ENCODE results near the gene MATN1. TPM values are rescaled to one million over a fixed set of nuclear protein-coding genes. Genes with fewer than 3 reads are reported as not detected.

The MATN1 gene
- total RNA-seq, 1 donor from 2014 or later, result not detected

DNA sequence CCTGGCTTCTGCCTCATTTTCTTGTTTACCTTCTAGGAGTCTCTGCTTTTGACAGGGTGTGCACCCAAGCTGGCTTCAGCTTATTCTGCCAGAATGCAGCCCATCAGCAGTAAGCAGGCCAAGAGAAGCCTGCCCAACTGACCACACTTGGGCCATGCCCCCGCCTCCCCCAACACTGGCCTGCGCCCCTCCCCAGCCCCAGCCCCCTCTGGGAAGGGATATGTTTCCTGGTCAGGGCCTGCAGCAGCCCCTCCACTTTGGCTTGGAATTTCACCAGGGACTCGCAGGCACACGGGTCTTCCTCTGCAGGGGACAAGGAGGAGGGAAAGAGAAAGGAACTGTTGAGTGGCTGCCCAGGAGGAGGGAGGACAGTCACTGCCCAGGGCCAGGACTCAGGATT lies 9.4 kb downstream of the MATN1 start:
- no peak for DNase-seq (ENCODE audit: low read depth)
- TF ChIP-seq CTCF (conservative IDR thresholded peaks at IDR 0.05; ENCODE audit: low read depth, low read length), result no peak
- no peak overlapping the region for H3K4me3 ChIP-seq (ENCODE audit: low read depth, low read length)

DNA sequence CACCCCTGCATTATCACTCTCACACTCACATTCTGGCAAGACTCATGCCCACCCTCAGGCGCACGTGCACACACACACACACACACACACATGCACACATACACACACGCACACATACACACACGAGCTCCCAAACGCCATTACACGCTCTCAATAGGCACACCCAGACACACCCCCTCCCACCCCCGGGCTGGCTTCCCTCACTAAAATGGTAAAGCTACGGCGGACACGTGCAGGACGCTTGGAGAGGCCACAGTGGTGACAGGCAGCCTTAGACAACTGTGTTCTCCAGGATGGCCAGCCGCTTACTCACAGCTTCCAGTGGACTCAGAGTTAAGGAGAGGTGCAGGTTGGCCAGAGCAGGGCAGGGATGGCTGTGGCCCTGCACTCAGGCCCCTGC lies 10.1 kb downstream of the MATN1 start:
- no peak for TF ChIP-seq CTCF (conservative IDR thresholded peaks at IDR 0.05; ENCODE audit: low read depth, low read length)
- DNase-seq (ENCODE audit: low read depth), result no peak
- H3K4me3 ChIP-seq (ENCODE audit: low read depth, low read length), result no peak overlapping the region

DNA sequence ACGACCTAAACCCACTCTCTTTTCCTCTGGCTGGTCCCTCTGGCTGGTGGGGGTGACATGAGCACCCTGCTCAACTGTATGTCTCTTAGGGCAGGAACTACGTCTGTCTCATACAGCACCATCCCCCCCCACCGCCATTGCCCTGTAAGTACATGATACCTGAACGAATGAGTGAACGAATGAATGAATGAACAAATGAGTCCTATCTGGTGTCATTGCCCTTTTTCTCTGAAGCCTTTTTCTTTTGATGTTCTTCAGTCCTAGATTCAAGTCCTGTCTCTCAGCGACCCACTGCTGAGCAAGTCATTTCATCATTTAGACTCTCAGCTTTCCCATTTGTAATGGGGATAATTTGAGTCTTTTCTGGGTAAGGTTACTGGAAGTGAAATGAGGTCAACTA lies 10.8 kb downstream of the MATN1 start:
- no peak for TF ChIP-seq CTCF (conservative IDR thresholded peaks at IDR 0.05; ENCODE audit: low read depth, low read length)
- H3K4me3 ChIP-seq (ENCODE audit: low read depth, low read length), result no peak overlapping the region

GRCh38 chr1:30710407-30710806 lies 13.0 kb downstream of the MATN1 start:
- no peak overlapping the region for H3K4me3 ChIP-seq (ENCODE audit: low read depth, low read length)
- no peak for TF ChIP-seq CTCF (conservative IDR thresholded peaks at IDR 0.05; ENCODE audit: low read depth, low read length)
- no peak for DNase-seq (ENCODE audit: low read depth)

More for the DNA sequence above, 10.8 kb downstream of the MATN1 start:
- no peak for DNase-seq (ENCODE audit: low read depth)

GRCh38 chr1:30708361-30708728 lies 15.0 kb downstream of the MATN1 start:
- no peak for DNase-seq (ENCODE audit: low read depth)
- no peak for TF ChIP-seq CTCF (conservative IDR thresholded peaks at IDR 0.05; ENCODE audit: low read depth, low read length)
- H3K4me3 ChIP-seq (ENCODE audit: low read depth, low read length), result no peak overlapping the region

GRCh38 chr1:30707412-30708360 lies 15.7 kb downstream of the MATN1 start:
- DNase-seq (ENCODE audit: low read depth), result no peak
- peak; percentile 92 for TF ChIP-seq CTCF (conservative IDR thresholded peaks at IDR 0.05; ENCODE audit: low read depth, low read length)

DNA sequence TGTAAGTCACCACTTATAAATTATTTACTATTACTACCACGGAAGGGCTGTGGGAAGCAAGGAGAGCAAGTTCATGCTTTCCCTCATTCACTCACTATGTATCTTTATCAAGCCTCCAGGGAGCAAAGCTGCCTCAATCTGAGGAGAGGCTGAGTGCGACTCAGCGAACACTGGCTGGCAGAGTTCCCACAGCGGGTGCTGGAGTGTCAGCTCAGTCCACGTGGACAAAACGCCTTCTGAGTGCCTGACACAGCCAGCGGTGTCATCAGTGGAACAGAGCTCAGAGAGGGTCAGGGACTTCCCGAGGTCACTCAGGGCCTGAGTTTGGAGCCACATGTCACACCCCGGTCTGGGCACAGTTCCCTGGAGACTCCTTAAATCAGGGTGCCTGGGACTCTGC lies 16.9 kb downstream of the MATN1 start:
- no peak for TF ChIP-seq CTCF (conservative IDR thresholded peaks at IDR 0.05; ENCODE audit: low read depth, low read length)
- no peak for DNase-seq (ENCODE audit: low read depth)

More at GRCh38 chr1:30707412-30708360, 15.7 kb downstream of the MATN1 start:
- no peak overlapping the region for H3K4me3 ChIP-seq (ENCODE audit: low read depth, low read length)

More for the DNA sequence above, 16.9 kb downstream of the MATN1 start:
- H3K4me3 ChIP-seq (ENCODE audit: low read depth, low read length), result no peak overlapping the region

Data from epithelial cell of proximal tubule (primary cell).